ENCODE data around the gene TBPL1. TPM values are rescaled to one million over a fixed set of nuclear protein-coding genes. Genes with fewer than 3 reads are reported as not detected.

Gene TBPL1
- total RNA-seq, 6 donors from 2014 or later: 2.6 to 18.0 (median 9.5) TPM

DNA sequence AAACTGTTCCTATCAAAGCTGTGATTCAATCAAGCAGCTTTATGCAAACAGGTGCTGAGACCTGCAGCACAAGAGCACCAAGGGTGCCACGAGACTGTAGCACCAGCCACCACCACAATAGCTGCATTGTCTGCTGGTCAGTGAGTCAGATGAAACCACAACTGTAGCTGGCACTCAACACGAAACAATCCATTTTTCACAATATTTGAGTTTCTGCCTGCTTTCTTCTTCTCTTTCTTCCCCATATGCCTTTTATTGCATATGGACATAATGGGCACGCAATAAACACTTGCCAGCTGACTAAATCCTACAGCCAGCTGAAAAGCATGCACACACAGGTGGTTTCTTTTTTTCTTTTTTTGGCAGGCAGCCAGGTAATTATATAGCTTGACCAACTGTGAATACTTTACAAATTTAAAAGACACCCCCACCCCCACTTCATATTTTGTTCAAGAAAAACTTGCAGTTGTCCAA, 82.8 kb downstream of the TBPL1 start:
- Histone ChIP-seq H3K36me3 (no peaks in the 10 kb centered on the region), H3K27me3 (no peaks in the 10 kb centered on the region), H3K27ac (no peak overlapping the region), H3K4me1 (peaks cover 0 to 15% (median 5%) of the 10 kb centered on the region in 4 donors), H3K9me3 (no peaks in the 10 kb centered on the region), H3K4me3 (no peak overlapping the region)
- no peak for TF ChIP-seq POLR2A (IDR thresholded peaks at IDR 0.05)
- TF ChIP-seq, protein P1, sequence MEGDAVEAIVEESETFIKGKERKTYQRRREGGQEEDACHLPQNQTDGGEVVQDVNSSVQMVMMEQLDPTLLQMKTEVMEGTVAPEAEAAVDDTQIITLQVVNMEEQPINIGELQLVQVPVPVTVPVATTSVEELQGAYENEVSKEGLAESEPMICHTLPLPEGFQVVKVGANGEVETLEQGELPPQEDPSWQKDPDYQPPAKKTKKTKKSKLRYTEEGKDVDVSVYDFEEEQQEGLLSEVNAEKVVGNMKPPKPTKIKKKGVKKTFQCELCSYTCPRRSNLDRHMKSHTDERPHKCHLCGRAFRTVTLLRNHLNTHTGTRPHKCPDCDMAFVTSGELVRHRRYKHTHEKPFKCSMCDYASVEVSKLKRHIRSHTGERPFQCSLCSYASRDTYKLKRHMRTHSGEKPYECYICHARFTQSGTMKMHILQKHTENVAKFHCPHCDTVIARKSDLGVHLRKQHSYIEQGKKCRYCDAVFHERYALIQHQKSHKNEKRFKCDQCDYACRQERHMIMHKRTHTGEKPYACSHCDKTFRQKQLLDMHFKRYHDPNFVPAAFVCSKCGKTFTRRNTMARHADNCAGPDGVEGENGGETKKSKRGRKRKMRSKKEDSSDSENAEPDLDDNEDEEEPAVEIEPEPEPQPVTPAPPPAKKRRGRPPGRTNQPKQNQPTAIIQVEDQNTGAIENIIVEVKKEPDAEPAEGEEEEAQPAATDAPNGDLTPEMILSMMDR (IDR thresholded peaks at IDR 0.05): no peak
- TF ChIP-seq POLR2AphosphoS5 (IDR thresholded peaks at IDR 0.05): no peak
- no peak for TF ChIP-seq EP300 (IDR thresholded peaks at IDR 0.05)
- DNase-seq (no peak), ATAC-seq (ENCODE audit: low FRiP score in 2 of 2) (no peak)
- 73 to 76% methylated on average over 3 of the region's 3 CpGs for WGBS, 2 donors

DNA sequence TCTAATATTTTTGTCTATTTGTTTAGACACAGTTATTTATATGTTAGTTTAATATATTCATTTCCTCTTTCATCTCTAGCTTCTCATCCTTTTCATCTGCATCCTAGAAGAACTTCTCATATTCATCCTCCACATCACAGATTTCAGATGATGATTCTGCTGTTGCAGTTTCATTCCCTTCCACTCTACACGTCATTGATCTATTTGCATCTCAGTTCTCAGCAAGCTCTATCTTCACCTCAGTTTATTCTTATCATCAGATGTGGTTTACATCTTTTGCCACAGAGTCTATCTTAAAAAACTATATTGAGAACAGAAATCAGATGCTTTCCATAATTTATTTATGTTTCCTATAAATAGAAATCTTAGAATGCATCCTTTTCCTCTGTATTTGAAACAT, 86.1 kb downstream of the TBPL1 start:
- peaks cover 0 to 9% (median 5%) of the 10 kb centered on the region in 4 donors for H3K4me1 ChIP-seq
- no peaks in the 10 kb centered on the region for H3K9me3 ChIP-seq
- no peaks in the 10 kb centered on the region for H3K27me3 ChIP-seq
- no peak for ATAC-seq (ENCODE audit: low FRiP score in 2 of 2)
- no peak overlapping the region for H3K4me3 ChIP-seq
- no peak for DNase-seq
- WGBS, 2 donors: 69 to 70% methylated on average over 1 of the region's 1 CpG
- no peak overlapping the region for H3K27ac ChIP-seq
- TF ChIP-seq POLR2AphosphoS5 (IDR thresholded peaks at IDR 0.05) (no peak), POLR2A (IDR thresholded peaks at IDR 0.05) (no peak), EP300 (IDR thresholded peaks at IDR 0.05) (no peak)
- TF ChIP-seq, protein P1 (IDR thresholded peaks at IDR 0.05): no peak
- H3K36me3 ChIP-seq: no peaks in the 10 kb centered on the region

Small RNA genes within 50 kb of the gene (small RNA-seq; reads per million reads assigned to genes)
- 0 reads per million in 4 donors for gene AL449363.1

Other genes starting within 250 kb of the TBPL1 start
- 10 to 100 TPM; 13.8 to 68.6 (median 30.2) TPM for gene TCF21, start 64.1 kb upstream of the TBPL1 start, total RNA-seq
- gene SLC2A12, start 99.4 kb downstream of the TBPL1 start, total RNA-seq: 1 to 10 TPM; 2.0 to 5.2 (median 2.6) TPM